Stimulated activated CD4-positive, alpha-beta T cell treated with anti-CD3 and anti-CD28 coated beads, Interleukin-4, amount 100 ng/mL, for 48 hours (primary cell): ENCODE data around the gene SMARCA4.
"Not testable (repeated sequence)": the region's sequence is repeated elsewhere in the genome, so short reads cannot be mapped to it uniquely, and the experiment has no call there.

Source experiments
- DNase-seq, 2 donors: peaks; one replicate each; pipeline ENCODE4 v3.0.0-alpha.2; 2020; ENCODE audit warnings: low read depth in 2 of 2

SMARCA4 gene

DNA sequence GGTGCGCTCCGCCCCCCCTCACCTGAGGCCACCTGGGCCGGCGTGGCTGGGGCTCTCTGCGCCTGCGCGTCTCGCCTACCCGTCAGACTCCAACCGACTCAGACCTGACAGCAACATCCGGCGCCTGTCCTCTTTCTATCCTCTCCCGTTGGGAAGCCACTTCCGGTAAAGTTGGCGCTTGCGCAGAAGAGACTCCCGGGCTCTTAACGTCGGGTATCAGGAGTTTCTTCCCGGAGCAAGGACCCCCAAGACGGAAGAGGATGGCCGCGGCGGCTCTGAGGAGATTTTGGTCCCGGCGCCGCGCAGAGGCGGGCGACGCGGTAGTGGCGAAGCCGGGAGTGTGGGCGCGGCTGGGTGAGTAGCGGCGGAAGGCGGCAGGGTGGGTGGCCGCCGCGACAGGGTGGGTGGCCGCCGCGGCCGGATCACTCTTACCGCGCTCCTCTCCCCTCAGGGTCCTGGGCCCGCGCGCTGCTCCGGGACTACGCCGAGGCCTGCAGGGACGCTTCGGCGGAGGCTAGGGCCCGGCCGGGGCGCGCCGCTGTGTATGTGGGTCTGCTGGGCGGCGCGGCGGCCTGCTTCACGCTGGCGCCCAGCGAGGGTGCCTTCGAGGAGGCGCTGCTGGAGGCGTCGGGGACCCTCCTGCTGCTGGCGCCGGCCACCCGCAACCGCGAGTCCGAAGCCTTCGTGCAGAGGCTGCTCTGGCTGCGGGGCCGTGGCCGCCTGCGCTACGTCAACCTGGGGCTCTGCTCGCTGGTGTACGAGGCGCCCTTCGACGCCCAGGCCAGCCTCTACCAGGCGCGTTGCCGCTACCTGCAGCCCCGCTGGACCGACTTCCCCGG is 32.0 kb upstream of the SMARCA4 start, which contains the start of the genes TIMM29 and YIPF2:
Gene TIMM29, plus strand, starts transcription at position 249 of the 839 bp plus-strand sequence. Its CDS starts 12 bp downstream, at position 261.
Gene YIPF2, minus strand, starts transcription at position 77 of the 839 bp plus-strand sequence. CDS start 229 bp downstream, outside the sequence.
- peak; percentile 93 to 95 for DNase-seq

DNA sequence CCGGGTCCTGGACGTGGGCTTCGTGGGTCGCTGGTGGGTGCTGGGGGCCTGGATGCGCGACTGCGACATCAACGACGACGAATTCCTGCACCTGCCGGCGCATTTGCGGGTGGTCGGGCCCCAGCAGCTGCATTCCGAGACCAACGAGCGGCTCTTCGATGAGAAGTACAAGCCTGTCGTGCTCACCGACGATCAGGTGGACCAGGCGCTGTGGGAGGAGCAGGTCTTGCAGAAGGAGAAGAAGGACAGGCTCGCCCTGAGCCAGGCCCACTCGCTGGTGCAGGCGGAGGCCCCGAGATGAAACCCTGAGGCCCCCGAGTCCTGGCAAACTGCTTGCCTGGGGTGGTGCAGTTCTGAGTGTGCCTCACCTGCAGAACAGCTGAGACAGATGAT is 31.4 kb upstream of the SMARCA4 start:
- DNase-seq: no peak

DNA sequence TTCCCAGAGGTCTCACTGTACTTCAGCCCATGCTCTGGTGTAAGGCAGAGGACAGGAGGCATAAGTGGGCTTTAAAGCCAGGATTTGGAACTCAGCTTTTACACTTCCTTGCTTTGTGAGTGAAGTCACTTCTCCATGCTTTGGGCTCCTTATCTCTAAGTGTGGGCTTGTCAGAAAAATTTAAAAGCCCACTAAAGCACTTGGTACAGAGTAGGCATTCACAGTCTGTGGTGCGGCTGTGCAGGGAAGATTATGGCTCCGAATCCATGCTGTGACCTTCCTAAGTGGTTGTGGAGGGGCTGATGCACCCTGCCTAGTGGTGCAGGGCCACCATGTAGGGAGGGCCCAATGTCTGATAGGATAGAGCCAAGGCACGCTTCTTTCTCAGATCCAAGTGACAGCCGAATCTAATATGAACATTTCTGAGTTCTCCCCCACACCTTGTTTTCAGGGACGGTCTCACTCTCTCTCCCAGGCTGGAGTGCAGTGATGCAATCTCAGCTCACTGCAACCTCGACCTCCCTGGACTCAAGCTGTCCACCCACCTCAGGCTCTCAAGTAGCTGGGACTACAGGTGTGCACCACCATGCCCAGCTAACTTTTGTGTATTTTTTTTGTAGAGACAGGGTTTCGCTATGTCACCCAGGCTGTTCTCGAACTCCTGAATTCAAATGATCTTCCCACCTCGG is 25.3 kb upstream of the SMARCA4 start:
- DNase-seq: no peak

DNA sequence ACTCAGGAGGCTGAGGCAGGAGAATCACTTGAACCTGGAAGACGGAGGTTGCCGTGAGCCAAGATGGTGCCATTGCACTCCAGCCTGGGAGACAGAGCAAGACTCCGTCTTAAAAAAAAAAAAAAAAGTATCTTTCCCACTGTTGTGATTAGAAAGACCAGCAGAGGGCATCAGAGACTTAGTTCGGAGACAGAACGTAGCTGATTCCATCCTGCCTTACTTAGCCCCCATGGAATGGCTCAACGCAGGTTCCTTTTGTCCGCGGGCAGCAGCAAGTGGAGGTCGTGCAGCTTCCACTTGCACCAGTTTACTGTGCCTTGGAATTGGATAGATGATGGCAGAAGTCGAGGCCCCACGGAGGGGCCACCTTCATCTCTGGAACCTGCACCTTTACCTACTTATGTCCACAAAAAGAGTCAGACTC is 24.2 kb upstream of the SMARCA4 start:
- DNase-seq: peak in 1 of 2 donors; percentile 15

DNA sequence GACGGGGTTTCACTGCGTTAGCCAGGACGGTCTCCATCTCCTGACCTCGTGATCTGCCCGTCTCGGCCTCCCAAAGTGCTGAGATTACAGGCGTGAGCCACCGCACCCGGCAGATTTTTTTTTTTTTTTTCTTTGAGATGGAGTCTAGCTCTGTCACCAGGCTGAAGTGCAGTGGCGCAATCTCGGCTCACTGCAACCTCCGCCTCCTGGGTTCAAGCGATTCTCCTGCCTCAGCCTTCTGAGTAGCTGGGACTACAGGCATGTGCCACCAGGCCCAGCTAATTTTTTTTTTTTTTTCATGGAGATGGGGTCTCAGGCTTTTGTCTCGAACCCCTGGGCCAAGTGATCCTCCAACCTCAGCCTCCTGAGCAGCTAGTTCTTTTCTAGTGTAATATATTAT is 19.2 kb upstream of the SMARCA4 start:
- DNase-seq: not testable (repeated sequence)

DNA sequence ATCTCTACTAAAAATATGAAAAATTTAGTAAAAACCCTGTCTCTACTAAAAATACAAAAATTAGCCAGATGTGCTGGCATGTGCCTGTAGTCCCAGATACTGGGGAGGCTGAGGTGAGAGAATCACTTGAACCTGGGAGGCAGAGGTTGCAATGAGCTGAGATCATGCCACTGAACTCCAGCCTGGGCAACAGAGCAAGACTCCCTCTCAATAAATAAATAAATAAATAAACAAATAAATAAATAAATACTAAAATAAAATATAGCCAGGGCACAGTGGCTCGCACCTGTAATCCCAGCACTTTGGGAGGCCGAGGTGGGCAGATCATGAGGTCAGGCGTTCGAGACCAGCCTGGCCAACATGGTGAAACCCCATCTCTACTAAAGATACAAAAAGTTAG is 17.4 kb upstream of the SMARCA4 start:
- not testable (repeated sequence) for DNase-seq

DNA sequence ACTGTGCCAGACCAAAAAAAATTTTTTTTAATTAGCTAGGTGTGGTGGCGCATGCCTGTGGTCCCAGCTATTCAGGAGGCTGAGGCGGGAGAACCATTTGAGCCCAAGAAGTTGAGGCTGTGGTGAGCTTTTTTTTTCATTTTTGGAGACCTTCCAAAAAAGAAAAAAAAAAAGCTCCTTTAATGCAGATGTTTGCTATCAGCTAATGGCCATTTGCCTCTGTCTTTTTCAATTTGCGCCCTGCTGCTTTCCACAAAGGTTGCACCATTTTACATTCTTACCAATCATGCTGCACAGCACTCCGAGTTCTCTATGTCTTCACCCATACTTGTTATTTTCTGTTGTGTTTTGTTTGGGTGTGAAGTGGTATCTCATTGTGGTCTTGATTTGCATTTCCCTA is 15.6 kb upstream of the SMARCA4 start:
- DNase-seq: no peak

DNA sequence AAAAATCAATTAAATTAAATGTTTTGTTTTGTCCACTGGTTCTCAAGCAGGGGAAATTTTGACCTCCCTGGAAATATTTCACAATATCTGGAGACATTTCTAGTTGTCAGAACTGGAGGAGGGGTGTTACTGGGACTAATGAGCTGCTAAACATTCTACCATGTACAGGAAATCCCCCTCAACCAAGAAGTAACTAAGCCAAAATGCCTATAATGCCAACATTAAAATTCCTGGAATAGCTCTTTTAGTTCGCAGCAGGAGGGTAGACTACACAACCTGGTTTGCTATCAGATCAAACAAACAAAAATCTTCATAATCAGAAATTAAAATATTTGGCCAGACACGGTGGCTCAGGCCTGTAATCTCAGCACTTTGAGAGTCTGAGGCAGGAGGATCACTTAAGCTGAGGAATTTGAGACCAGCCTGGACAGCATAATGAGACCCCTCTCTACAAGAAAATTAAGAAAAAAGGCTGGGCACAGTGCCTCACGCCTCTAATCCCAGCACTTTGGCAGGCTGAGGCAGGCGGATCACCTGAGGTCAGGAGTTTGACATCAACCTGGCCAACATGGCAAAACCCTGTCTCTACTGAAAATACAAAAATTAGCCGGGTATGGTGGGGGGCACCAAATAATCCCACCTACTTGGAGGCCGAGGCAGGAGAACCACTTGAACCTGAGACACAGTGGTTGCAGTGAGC is 13.7 kb upstream of the SMARCA4 start:
- DNase-seq: no peak

DNA sequence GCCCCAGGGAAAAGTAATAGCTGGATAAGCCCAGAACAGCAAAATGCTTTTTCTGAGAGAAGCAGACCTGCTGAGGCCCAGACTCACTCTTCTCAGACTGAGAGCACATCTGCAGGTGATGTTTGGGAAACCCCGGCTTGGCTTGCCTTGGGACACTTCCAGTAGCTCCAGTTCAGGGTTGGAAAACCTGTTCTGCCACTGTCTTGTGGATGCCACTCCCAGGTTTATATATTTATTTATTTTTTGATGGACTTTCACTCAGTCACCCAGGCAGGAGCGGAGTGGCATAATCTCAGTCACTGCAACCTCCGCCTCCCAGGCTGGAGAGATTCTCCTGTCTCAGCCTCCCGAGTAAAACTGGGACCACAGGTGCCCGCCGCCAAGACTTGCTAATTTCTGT is 8.0 kb upstream of the SMARCA4 start:
- no peak for DNase-seq

DNA sequence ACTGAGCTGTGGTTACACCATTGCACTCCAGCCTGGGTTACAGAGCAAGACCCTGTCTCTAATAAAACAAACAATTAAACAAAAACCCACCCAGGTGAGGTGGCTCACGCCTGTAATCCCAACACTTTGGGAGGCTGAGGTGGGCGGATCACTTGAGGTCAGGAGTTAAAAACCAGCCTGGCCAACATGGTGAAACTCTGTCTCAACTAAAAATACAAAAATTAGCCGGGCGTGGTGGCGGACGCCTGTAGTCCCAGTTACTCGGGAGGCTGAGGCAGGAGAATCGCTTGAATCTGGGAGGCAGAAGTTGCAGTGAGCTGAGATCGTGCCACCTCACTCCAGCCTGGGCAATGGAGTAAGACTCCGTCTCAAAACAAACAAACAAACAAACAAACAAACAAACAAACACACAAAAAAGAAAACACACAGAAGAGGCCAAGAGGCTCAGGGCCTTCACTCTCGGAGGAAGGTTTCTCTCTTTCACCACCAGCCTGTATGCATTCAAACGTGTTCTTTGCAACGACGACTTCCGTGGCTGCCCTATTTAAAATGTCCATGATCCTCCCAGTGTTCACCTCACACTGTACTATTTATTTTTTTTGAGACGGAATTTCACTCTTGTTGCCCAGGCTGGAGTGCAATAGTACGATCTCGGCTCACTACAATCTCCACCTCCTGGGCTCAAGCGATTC is 1.4 kb upstream of the SMARCA4 start:
- not testable (repeated sequence) for DNase-seq

DNA sequence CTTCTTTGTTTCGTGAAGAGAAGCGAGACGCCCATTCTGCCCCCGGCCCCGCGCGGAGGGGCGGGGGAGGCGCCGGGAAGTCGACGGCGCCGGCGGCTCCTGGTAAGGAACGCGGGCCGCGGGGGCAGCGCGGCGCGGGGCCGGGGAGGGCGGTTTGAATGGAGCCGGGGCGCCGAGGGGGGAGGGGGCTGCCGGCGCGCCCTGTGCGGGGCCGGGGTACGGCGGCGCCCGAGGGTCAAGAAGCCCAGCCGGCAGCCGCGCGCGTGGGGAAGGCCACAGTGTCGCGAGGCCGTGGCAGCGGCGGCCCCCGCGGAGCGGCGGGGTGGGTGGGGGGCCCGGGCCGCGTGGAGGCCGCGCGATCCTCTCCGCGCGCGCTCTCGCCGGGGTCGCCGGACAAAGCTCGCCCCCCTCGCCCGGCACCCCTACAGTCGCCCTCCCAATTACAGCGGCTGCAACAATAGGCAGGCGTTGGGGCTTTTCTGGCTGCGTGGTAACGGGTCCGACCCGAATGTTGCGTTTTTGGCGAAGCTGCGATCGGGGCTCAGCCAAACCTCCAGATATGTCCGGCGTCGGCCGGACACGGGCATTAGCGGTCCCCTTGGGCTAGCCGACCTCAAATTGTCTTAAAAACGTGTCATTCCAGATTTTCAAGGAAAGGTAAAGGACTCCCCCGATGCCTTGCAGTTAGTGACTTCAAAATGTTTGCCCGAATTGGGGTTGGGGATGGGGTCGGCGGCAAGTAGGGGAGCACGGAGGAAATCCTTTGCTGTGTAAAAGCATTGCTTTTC is 437 bp downstream of the SMARCA4 start:
- DNase-seq: no peak

DNA sequence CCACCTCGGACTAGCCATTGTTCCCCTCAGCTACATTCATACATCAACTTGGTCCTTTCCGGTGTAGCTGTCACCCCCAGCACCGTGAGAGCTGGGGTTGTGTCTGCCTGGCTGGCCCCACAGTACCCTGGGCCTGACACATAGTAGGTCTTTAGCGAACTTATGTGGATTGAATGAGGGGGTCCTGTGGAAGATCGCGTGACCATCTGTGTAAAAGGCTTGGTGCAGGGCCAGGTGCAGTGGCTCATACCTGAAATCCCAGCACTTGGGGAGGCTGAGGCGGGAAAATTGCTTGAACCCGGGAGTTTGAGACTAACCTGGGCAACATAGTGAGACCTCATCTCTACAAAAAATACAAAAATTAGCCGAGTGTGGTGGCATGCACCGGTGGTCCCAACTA is 2.0 kb downstream of the SMARCA4 start:
- DNase-seq: no peak

DNA sequence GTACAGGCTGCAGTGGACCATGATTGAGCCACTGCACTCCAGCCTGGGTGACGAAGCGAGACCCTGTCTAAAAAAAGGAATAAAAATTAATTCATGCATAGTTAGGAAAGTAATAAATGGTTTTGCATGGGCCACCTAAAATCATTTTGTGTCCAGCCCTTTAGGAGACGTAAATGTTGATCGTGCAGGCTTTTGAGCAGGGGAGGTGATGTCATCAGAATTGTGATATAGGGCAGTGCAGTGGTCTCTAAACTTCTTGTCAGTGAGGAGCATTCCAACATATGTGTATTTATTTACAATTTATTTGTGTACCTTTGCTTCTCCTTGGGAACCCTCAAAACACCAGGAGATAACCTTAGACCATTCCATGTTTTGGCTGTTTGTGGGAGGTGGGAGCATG is 3.0 kb downstream of the SMARCA4 start:
- DNase-seq: no peak

DNA sequence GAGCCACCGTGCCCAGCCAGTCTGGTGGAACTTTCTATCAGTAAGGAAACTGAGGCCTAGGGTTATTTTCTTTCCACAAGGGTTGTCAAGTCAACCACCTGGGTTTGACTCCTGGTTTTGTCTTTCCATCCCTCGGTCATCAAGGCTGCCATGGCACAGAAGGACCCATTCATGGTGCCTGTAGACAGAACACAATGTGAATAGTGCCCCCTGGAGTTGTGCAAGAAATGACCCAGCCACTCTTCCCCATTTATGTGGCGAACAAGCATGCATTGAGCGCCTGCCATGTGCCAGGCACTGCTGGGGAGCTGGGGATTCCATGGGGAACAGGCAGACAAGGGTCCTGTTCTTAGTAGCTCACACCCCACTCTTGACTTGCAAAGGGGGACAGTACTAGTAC is 4.1 kb downstream of the SMARCA4 start:
- no peak for DNase-seq

DNA sequence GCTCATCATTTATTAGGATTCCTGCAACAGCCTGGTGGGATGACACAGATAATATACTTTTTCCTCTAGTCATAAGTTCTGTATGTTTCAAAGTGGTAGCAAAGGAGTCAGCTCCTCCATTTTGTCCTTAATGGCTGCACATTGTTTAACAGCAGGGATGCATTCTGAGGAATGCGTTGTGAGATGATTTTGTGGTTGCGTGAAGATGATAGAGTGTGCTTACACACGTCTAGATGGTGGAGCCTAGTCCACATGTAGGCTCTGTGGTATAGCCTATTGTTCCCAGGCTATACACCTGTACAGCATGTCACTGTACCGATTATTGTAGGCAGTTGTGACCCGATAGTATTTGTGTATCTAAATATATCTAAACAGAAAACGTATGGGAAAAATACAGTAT is 4.6 kb downstream of the SMARCA4 start:
- DNase-seq: no peak

DNA sequence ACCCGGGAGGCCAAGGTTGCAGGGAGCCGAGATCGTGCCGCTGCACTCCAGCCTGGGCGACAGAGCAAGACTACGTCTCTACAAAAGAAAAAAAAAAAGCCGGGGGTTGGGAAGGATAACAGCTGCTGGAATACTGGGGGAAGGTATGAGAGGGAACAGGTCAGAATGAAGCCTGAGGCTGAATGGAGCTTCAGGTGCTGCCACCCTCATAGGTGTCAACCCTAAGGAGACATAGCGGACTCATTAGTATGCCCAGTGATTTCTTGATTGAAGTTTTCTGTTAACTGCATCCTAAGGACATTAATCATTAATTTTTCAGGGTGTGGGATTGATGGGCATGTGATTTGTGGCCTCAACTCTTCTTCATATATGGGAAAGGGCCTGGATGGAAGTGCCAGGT is 6.0 kb downstream of the SMARCA4 start:
- no peak for DNase-seq

DNA sequence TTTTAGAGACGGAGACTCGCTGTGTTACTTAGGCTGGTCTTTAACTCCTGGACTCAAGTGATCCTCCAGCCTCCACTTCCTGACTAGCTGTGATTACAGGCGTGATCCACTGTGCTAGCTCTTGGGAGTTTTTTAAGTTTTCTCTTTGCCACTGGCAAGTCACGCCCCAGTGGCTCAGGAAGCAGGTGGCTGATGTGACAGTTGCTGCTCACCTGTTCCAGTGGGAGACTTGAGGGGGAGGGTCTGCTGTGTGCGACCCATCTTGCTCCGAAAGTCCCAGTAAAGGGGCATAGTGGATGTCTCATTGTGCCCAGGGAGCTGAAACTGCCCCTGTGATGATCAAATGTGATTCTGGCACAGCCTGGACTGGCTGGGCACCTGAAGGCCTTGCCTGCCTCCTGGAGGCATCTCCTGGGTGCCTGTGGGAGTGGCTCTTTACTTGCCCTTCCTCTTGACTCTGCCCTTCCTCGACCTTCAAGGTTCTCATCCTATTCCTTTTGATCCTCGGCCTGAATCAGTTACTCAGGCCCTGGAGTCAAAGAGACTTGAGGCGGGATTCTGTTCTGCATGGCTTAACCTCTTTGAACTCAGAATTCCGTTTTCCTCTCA is 7.8 kb downstream of the SMARCA4 start:
- no peak for DNase-seq

DNA sequence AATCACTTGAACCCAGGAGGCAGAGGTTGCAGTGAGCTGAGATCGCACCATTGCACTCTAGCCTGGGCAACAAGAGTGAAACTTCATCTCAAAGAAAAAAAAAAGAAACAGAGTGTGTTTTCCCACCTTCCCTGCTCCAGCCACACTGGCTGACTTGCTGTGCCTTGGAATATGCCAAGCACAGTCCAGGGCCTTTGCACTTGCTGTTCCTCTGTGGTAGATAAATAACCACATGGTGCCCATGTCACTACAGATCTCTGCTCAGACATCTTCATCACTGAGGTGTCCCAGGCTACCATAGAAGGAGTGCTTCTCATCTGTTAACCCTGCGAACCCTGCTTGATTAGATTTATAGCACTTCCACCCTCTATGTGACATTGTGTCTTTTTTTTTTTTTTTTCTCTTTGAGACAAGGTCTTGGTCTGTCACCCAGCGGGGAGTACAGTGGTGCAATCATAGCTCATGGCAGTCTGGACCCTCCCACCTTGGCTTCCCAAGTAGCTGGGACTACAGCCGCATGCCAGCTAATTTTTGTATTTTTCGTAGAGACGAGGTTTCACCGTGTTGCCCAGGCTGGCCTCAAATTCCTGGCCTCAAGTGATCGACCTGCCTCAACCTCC is 10.4 kb downstream of the SMARCA4 start:
- DNase-seq: no peak

DNA sequence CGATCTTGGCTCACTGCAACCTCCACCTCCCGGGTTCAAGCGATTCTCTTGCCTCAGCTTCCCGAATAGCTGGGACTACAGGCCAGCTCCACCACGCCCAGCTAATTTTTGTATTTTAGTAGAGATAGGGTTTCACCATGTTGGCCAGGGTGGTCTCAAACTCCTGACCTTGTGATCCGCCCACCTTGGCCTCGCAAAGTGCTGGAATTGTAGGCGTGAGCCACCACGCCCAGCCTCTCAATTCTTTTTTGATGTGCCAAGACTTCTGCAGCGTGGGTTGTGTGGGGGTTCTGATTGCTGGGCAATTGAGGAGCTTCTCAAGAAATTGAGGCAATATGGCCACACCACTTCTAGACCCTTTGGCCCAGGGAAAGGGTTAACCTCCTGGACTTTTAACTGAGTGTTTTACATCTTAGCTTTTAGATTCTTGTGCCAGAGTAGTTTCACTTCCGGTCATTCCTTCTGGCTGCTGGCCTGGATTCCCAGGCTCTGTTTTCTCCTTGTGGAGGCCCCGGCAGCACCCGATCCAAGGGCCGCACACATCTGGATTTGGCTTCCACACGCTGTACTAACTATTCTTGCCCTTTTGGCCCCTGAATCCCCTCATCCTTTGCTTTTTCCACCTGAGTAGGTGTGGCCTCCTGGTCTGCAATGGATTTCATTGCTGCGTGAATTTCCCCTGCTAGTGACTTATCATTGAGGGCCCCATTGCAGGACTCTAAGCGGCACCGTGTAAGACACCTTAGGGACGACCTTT is 14.7 kb downstream of the SMARCA4 start:
- no peak for DNase-seq
